ENCODE results near the gene HDAC4. TPM values are rescaled to one million over a fixed set of nuclear protein-coding genes. Genes with fewer than 3 reads are reported as not detected.

Gene HDAC4
- total and polyA plus RNA-seq, 10 of the 15 experiments (the other 5 are each of a cell fraction or from before 2014, with no cell fraction given) = 0.22 to 15.7 (median 4.8) TPM

GRCh38 chr2:239121600-239122012, 279.2 kb downstream of the HDAC4 start (continued):
- TF ChIP-seq ZBTB33 (IDR thresholded peaks at IDR 0.05) = no peak
- TF ChIP-seq BCLAF1 (IDR thresholded peaks at IDR 0.05) = no peak
- TF ChIP-seq RFX5 (IDR thresholded peaks at IDR 0.05; ENCODE audit: low read depth, low read length) = no peak
- no peak for TF ChIP-seq TCF12 (IDR thresholded peaks at IDR 0.05; ENCODE audit: low read depth, low read length)
- no peak for TF ChIP-seq NR2C2 (IDR thresholded peaks at IDR 0.05; ENCODE audit: borderline replicate concordance, control insufficient read depth, insufficient read length, low read depth)
- TF ChIP-seq KDM1A (IDR thresholded peaks at IDR 0.05; ENCODE audit: borderline replicate concordance) = no peak
- no peak for TF ChIP-seq ZZZ3 (IDR thresholded peaks at IDR 0.05; ENCODE audit: control insufficient read depth, insufficient read length, low read depth)
- TF ChIP-seq SRF (IDR thresholded peaks at IDR 0.05; ENCODE audit: low read depth in 2 of 2, low read length in 2 of 2) = no peak
- TF ChIP-seq CBFB (IDR thresholded peaks at IDR 0.05; ENCODE audit: low read depth) = no peak

- RAD21 ChIA-PET (ENCODE audit: unreplicated experiment) = no interaction called here
- ATAC-seq (no peak), FAIRE-seq (no peak), DNase-seq (ENCODE audit: low read depth, low spot score) (no peak)
- H3K36me3 ChIP-seq (ENCODE audit: control insufficient read depth in 2 of 2, insufficient read depth in 2 of 2, low read length in 1 of 2) = no peaks in the 10 kb centered on the region
- no peak overlapping the region for H3K4me3 ChIP-seq
- no peaks in the 10 kb centered on the region for H3K27me3 ChIP-seq (replicated peaks in 1 of 2; ENCODE audit: control insufficient read depth in 2 of 2, insufficient read depth in 2 of 2, low read length in 1 of 2)
- H3K79me2 ChIP-seq (ENCODE audit: control insufficient read depth, insufficient read depth, low read length) = no peaks in the 10 kb centered on the region
- CTCF ChIA-PET = no interaction called here
- intact Hi-C loops (cut with micrococcal nuclease; ENCODE audit: unreplicated experiment) (no loop called here), in situ Hi-C loops (cut with MboI) (no loop called here)
- POLR2A ChIA-PET = no interaction called here
- H3K9me3 ChIP-seq (replicated peaks; ENCODE audit: control insufficient read depth, insufficient read depth, low read length) = no peaks in the 10 kb centered on the region
- H3K4me1 ChIP-seq (ENCODE audit: control insufficient read depth, insufficient read depth, low read length) = peaks cover 3% of the 10 kb centered on the region; the same call in 1 of the 2 replicates
- no TSS peak for BruUV-seq (replicated peaks)
- WGBS (ENCODE audit: insufficient coverage, insufficient replicate concordance, low lambda C conversion rate, missing lambda C conversion rate) = 38% methylated on average over 4 of the region's 4 CpGs
- no peak overlapping the region for H3K27ac ChIP-seq (ENCODE audit: control insufficient read depth, insufficient read depth)
- H3K9ac ChIP-seq (ENCODE audit: control insufficient read depth, insufficient read depth, low read length) = no peak overlapping the region
- no peak overlapping the region for H3K4me2 ChIP-seq (ENCODE audit: control insufficient read depth, insufficient read depth)
- SMC1A ChIA-PET (ENCODE audit: uncharacterized antibody, unreplicated experiment) = no interaction called here
- H2AFZ ChIP-seq (ENCODE audit: control insufficient read depth, low read depth, low read length) = no peak overlapping the region
- no peaks in the 10 kb centered on the region for H4K20me1 ChIP-seq (ENCODE audit: control insufficient read depth, insufficient read depth)
- no peak for TF ChIP-seq SREBF1 (IDR thresholded peaks at IDR 0.05; ENCODE audit: low read length)
- no peak for TF ChIP-seq RCOR1 (conservative IDR thresholded peaks at IDR 0.05; ENCODE audit: low read depth, low read length)
- no peak for TF ChIP-seq EED (IDR thresholded peaks at IDR 0.05; ENCODE audit: low read depth)
- no peak for TF ChIP-seq NFXL1 (IDR thresholded peaks at IDR 0.05; ENCODE audit: borderline replicate concordance)
- TF ChIP-seq STAT1 (conservative IDR thresholded peaks at IDR 0.05) = no peak
- no peak for TF ChIP-seq MAX (IDR thresholded peaks at IDR 0.05; ENCODE audit: low read depth, low read length)
- no peak for TF ChIP-seq CBX3 (IDR thresholded peaks at IDR 0.05; ENCODE audit: borderline replicate concordance, low read depth)
- TF ChIP-seq CHD4 (IDR thresholded peaks at IDR 0.05) = no peak
- no peak for TF ChIP-seq SMARCA5 (IDR thresholded peaks at IDR 0.05)
- no peak for TF ChIP-seq RAD21 (IDR thresholded peaks at IDR 0.05; ENCODE audit: insufficient read depth, low read depth, low read length)
Measured at GRCh38 chr2:239120664-239121063, 280.2 kb downstream of the HDAC4 start.

All from GM12878 (cell line).